Common myeloid progenitor, CD34-positive (primary cell): ENCODE results near the gene STUM.

Source experiments
- CTCF ChIA-PET: fragments of 350-600 bp; sonication (Branson Sonifier 250); formaldehyde crosslinking; loops from one replicate; lab custom pipeline; 2021; ENCODE audit warnings: antibody characterized with exemption; lab: Charles Lee
- POLR2A ChIA-PET: fragments of 350-600 bp; sonication (Branson Sonifier 250); formaldehyde crosslinking; loops from one replicate; lab custom pipeline; 2021; ENCODE audit warnings: antibody characterized with exemption; lab: Charles Lee
- DNase-seq, 3 donors: peaks; one replicate each; pipeline versions ENCODE4 v3.0.0 to v3.0.0-alpha.2; 2013
- H3K27ac ChIP-seq, 2 experiments: 1 replicate in 1 of 2; 2 replicates in 1 of 2; pipeline ENCODE4 v1.7.0; 2013; ENCODE audit warnings: inconsistent platforms in 2 of 2, low read length in 2 of 2, mild to moderate bottlenecking in 2 of 2, low read depth in 1 of 2, moderate library complexity in 1 of 2; ENCODE audit not compliant: severe bottlenecking in 2 of 2, insufficient read depth in 1 of 2, poor library complexity in 1 of 2
- H3K27me3 ChIP-seq, 5 experiments: replicated peaks in 2 of 5; 1 replicate in 3 of 5; 2 replicates in 2 of 5; pipeline versions ENCODE4 v1.6.1 to v1.7.0; 2013; ENCODE audit warnings: low read length in 4 of 5, mild to moderate bottlenecking in 2 of 5, moderate library complexity in 2 of 5, inconsistent platforms in 1 of 5; ENCODE audit not compliant: insufficient read depth in 5 of 5, control insufficient read depth in 4 of 5
- H3K36me3 ChIP-seq, 4 experiments: 1 replicate in 2 of 4; 2 replicates in 2 of 4; pipeline versions ENCODE4 v1.6.1 to v1.7.0; 2013; ENCODE audit warnings: low read length in 3 of 4, control low read depth in 1 of 4, mild to moderate bottlenecking in 1 of 4; ENCODE audit not compliant: control insufficient read depth in 4 of 4, insufficient read depth in 4 of 4
- H3K4me1 ChIP-seq, 4 experiments: 1 replicate in 3 of 4; 2 replicates in 1 of 4; pipeline versions ENCODE4 v1.6.1 to v1.7.1; 2013; ENCODE audit warnings: low read length in 3 of 4, mild to moderate bottlenecking in 3 of 4, control low read depth in 1 of 4, inconsistent platforms in 1 of 4, moderate library complexity in 1 of 4; ENCODE audit not compliant: control insufficient read depth in 4 of 4, insufficient read depth in 4 of 4; ENCODE audit errors: control extremely low read depth in 1 of 4
- H3K4me3 ChIP-seq, 7 experiments: 1 replicate in 4 of 7; 2 replicates in 3 of 7; pipeline versions ENCODE4 v1.5.1 to v1.7.0; 2013; ENCODE audit warnings: mild to moderate bottlenecking in 7 of 7, low read length in 6 of 7, moderate library complexity in 6 of 7, inconsistent platforms in 2 of 7, low read depth in 2 of 7, control low read depth in 1 of 7; ENCODE audit not compliant: insufficient read depth in 4 of 7, control insufficient read depth in 1 of 7; ENCODE audit errors: extremely low read depth in 1 of 7
- H3K9me3 ChIP-seq, 5 experiments: 1 replicate in 4 of 5; 2 replicates in 1 of 5; pipeline versions ENCODE4 v1.6.1 to v1.7.1; 2013; ENCODE audit warnings: low read length in 4 of 5, mild to moderate bottlenecking in 2 of 5, inconsistent platforms in 1 of 5, low read depth in 1 of 5, moderate library complexity in 1 of 5; ENCODE audit not compliant: control insufficient read depth in 4 of 5, insufficient read depth in 2 of 5; ENCODE audit errors: control extremely low read depth in 1 of 5
- WGBS: methylation state at CpG from one replicate; pipeline ENCODE4 v1.1.5; 2013; ENCODE audit not compliant: insufficient coverage; 5-methylcytosine and 5-hydroxymethylcytosine counted together

Gene STUM

GRCh38 chr1:226542623-226543103 lies 5.9 kb upstream of the STUM start:
- Histone ChIP-seq H3K27me3 (peaks cover 0 to 8% (median 5%) of the 10 kb centered on the region in 5 experiments), H3K4me1 (peaks cover 0 to 1% (median 0%) of the 10 kb centered on the region in 4 experiments), H3K27ac (no peak overlapping the region), H3K4me3 (no peak overlapping the region), H3K36me3 (no peaks in the 10 kb centered on the region), H3K9me3 (peaks cover 0 to 2% (median 0%) of the 10 kb centered on the region in 5 experiments)
- CTCF ChIA-PET = interaction anchor here (1.1 to 2.4 kb wide), 5 partner anchors 9 to 248 kb away, joined by 3 to 15 read pairs (median 3); no protein-coding TSS in a partner anchor
- DNase-seq = no peak
- WGBS = 86% methylated on average over 9 of the region's 10 CpGs
- POLR2A ChIA-PET = no interaction called here

DNA sequence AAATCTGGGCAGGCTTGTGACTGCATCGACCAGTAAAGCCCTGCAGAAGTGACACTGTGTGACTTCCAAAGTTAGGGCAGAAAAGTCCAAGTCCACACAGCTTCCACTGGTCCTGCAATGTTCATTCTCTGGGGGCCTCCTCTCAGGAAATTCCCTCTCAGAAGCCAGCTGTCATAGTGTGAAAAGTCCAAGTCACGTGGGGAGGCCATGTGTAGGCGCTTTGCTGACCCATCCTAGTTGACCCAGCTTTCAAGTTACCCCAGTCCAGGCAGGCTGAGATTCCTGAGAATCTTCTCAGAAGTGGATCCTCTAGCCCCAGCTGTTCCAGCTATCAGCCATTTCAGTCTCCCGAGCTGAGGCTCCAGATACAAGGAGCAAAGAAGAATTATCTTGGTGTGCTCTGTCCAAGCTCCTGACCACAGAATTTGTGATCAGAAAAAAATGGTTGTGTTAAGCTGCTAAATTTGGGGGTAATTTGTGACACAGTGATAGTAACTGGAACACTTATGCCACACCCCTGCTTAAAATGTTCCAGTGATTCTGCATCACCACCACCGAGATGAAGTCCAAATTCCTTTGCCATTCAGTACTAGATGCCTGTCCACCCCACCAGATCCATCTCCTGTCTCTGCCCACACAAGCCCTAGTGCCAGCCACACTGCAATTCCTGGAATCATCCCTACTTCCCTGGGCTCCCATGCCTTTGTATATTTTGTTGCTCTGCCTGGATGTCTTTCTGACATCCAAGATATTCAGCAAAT lies 2.5 kb upstream of the STUM start:
- Histone ChIP-seq H3K27me3 (peaks cover 2 to 35% (median 24%) of the 10 kb centered on the region in 5 experiments), H3K4me1 (peaks cover 0 to 24% (median 23%) of the 10 kb centered on the region in 4 experiments), H3K9me3 (no peaks in the 10 kb centered on the region), H3K4me3 (no peak overlapping the region), H3K27ac (no peak overlapping the region), H3K36me3 (no peaks in the 10 kb centered on the region)
- ChIA-PET POLR2A (no interaction called here), CTCF (interaction anchor here (1.1 to 4.2 kb wide), 6 partner anchors 16 to 121 kb away, joined by 3 to 21 read pairs (median 6); no protein-coding TSS in a partner anchor)
- 95% methylated on average over 3 of the region's 5 CpGs for WGBS
- DNase-seq = no peak

DNA sequence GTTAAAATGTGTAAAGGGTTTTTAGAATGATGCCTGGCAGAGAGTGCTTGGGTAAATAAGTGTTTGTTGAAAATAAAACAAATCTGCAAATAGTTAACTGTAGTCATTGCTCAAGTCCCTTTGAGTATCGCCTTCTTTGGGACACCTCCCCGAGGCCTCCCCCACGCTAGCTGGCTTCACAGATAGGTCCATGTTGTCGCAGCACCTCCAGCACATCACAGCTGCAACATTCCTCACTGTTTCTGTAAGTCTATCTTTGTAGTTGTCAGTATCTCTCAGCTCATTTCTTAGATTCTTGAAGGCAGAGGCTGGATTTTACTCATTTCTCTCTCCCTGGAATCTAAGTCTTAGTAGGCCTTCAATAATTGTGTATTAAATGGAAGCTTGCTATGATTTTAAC lies 1.6 kb upstream of the STUM start:
- no peaks in the 10 kb centered on the region for H3K9me3 ChIP-seq
- DNase-seq = no peak
- peaks cover 0 to 24% (median 23%) of the 10 kb centered on the region in 4 experiments for H3K4me1 ChIP-seq
- WGBS = 89% methylated on average over 3 of the region's 4 CpGs
- no peaks in the 10 kb centered on the region for H3K36me3 ChIP-seq
- peaks cover 2 to 43% (median 32%) of the 10 kb centered on the region in 5 experiments for H3K27me3 ChIP-seq
- ChIA-PET CTCF (interaction anchor here (1.0 to 4.2 kb wide), 10 partner anchors 15 to 315 kb away, joined by 3 to 21 read pairs (median 3); no protein-coding TSS in a partner anchor), POLR2A (no interaction called here)
- H3K4me3 ChIP-seq = no peak overlapping the region
- no peak overlapping the region for H3K27ac ChIP-seq

GRCh38 chr1:226547754-226548191 lies 791 bp upstream of the STUM start:
- peak overlapping the region in 1 of 7 experiments; percentile 33 for H3K4me3 ChIP-seq
- no peak overlapping the region for H3K27ac ChIP-seq
- ChIA-PET POLR2A (no interaction called here), CTCF (interaction anchor here (0.6 to 4.2 kb wide), 10 partner anchors 21 to 314 kb away, joined by 3 to 21 read pairs (median 3); no protein-coding TSS in a partner anchor)
- peaks cover 2 to 49% (median 34%) of the 10 kb centered on the region in 5 experiments for H3K27me3 ChIP-seq
- DNase-seq = peak; percentile 83 to 88 (median 86)
- 25% methylated on average over 5 of the region's 16 CpGs for WGBS
- H3K9me3 ChIP-seq = no peaks in the 10 kb centered on the region
- H3K36me3 ChIP-seq = no peaks in the 10 kb centered on the region
- peaks cover 0 to 24% (median 23%) of the 10 kb centered on the region in 4 experiments for H3K4me1 ChIP-seq

GRCh38 chr1:226549094-226549936 lies 751 bp downstream of the STUM start:
- POLR2A ChIA-PET = no interaction called here
- H3K9me3 ChIP-seq = no peaks in the 10 kb centered on the region

DNA sequence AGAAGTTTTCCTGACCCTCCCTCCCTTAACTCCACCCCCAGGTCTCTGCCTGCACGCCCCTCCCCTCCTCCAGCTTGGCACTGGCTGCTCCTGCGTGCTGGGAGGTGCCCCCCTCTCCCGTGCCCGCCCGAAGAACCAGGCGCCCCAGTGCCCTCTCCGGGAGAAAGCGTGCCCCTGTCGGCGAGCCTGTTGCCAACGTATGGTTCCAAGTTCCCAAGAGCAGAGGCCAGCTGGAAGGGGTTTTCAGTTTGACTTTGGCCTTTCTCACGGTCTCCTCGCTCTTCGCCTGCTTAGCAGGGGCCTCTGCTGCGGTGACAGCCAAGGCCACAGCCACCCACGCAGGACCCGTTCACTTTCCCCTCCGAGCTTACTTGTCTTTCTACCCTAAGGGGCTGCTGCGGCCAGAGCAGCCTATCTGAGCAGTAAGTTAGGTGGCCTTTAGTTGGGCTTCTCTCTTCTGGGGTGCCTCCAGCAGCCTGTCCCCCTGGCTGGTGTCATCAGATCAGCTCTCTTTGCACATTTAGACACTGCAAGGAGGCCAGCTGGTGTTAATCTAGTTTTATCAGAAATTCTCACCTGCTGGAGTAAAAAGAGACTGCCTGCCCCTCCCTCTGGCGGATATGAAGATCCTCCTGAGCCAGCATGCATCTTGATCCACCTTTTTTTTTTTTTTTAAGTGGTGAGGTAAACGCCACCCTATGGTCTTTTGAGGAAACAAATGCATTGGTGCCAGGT lies 1.5 kb downstream of the STUM start:
- POLR2A ChIA-PET = interaction anchor here (0.6 kb wide), 1 partner anchor 178 kb away, joined by 7 read pairs; no protein-coding TSS in a partner anchor
- CTCF ChIA-PET = interaction anchor here (0.6 to 2.9 kb wide), 9 partner anchors 11 to 145 kb away, joined by 3 to 14 read pairs (median 4); no protein-coding TSS in a partner anchor
- peaks cover 6 to 58% (median 42%) of the 10 kb centered on the region in 5 experiments for H3K27me3 ChIP-seq
- 7% methylated on average over 12 of the region's 21 CpGs for WGBS
- no peaks in the 10 kb centered on the region for H3K36me3 ChIP-seq
- H3K27ac ChIP-seq = no peak overlapping the region
- peaks cover 0 to 24% (median 23%) of the 10 kb centered on the region in 4 experiments for H3K4me1 ChIP-seq
- H3K4me3 ChIP-seq = peak overlapping the region in 5 of 7 experiments; percentile 28 to 74 (median 49)
- no peaks in the 10 kb centered on the region for H3K9me3 ChIP-seq
- peak in 2 of 3 donors; percentile 53 to 66 for DNase-seq

More at GRCh38 chr1:226549094-226549936, 751 bp downstream of the STUM start:
- Histone ChIP-seq H3K36me3 (no peaks in the 10 kb centered on the region), H3K27ac (no peak overlapping the region), H3K4me1 (peaks cover 0 to 24% (median 23%) of the 10 kb centered on the region in 4 experiments), H3K4me3 (peak overlapping the region in 6 of 7 experiments; percentile 32 to 74 (median 43)), H3K27me3 (peaks cover 5 to 53% (median 39%) of the 10 kb centered on the region in 5 experiments)
- WGBS = under 1% methylated on average over 36 of the region's 73 CpGs
- peak in 2 of 3 donors; percentile 38 to 48 for DNase-seq
- CTCF ChIA-PET = interaction anchor here (0.8 to 4.2 kb wide), 9 partner anchors 12 to 347 kb away, joined by 3 to 21 read pairs (median 4); no protein-coding TSS in a partner anchor
